NCI-H69 (cell line): ENCODE data around the gene CAMKMT.
A peak's percentile ranks its signal among the peaks of the same experiment; 100 is the strongest.

ENCODE experiments used
- DNase-seq: peaks from one replicate; lab custom pipeline; 2025; lab: John Stamatoyannopoulos, UW

CAMKMT gene

DNA sequence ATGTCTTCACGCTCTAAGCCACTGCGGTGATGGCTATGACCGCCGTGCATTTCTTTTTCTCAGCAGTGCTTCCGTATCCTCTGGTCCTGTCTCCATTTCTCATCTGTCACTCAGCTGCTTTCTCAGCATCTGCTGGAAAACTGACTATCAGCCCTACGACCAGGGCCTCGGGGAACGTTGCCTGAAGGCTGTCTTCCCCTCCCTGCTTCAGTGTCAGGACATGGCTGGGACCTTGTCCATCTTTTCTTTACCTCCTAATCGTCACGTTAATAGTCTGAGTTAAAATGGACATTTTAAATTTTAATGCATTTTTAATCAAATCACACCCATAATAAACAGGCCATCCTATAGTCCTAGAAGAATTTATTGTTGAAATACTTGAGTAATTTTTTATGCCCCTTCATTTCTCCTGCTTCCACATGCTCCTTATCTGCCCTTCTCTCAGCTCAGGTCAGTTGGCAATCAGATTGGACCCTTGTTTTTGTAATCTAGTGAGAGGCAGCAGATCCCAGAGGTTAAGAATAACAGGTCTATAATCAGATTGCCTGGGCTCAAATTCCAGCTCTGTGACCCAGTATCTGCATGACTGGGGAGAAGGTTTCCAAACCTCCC is 329.5 kb downstream of the CAMKMT start:
- DNase-seq, result no peak

GRCh38 chr2:44692821-44693220 is 331.1 kb downstream of the CAMKMT start:
- DNase-seq, result no peak

- DNase-seq, result no peak
Measured at GRCh38 chr2:44700824-44701223, 339.1 kb downstream of the CAMKMT start.

- DNase-seq, result peak; percentile 83
Measured at GRCh38 chr2:44705356-44705755, 343.6 kb downstream of the CAMKMT start.

GRCh38 chr2:44705876-44706480 is 344.2 kb downstream of the CAMKMT start:
- peak; percentile 90 for DNase-seq

- DNase-seq, result peak; percentile 97
Measured at GRCh38 chr2:44706681-44707553, 345.2 kb downstream of the CAMKMT start.

- peak; percentile 90 for DNase-seq
Measured at GRCh38 chr2:44707945-44708660, 346.4 kb downstream of the CAMKMT start.

DNA sequence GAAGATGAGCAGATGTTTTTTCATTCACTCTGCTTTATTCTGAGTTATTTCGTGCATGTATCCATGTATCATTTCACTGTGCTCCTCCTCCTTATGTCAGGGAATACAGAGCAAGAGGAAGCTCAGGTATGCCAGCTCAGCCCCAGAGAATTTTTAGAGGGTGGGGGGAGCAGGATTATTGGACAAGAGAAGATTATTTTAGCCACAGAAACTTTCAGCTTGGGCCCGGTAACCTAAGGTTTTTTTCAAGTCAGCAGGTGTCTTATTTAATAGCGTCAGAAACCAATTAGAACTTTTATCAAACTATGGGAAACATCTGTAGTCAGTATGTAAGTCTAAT is 346.9 kb downstream of the CAMKMT start:
- peak; percentile 76 for DNase-seq

DNA sequence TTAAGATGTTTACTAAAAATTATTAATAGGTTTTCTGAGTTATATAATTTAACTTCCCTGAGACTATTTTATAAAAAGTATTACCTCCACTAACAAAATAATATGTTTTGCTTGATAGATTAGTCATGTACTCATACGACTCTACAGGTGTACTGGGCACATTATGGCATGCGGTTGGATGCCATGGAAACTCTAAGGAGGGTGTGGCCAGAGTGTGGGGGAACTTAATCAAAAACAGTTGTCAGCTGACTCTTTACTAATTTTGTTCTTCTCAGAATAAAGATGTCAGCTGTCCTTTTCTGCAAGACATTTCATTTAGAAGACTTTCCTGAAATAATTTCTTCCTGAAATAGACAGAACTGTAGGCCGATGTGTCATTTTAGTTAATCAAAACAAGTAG is 351.4 kb downstream of the CAMKMT start:
- peak; percentile 80 for DNase-seq

- DNase-seq, result peak; percentile 91
Measured at GRCh38 chr2:44715671-44716081, 353.9 kb downstream of the CAMKMT start.

- no peak for DNase-seq
Measured at GRCh38 chr2:44716131-44716530, 354.4 kb downstream of the CAMKMT start.

DNA sequence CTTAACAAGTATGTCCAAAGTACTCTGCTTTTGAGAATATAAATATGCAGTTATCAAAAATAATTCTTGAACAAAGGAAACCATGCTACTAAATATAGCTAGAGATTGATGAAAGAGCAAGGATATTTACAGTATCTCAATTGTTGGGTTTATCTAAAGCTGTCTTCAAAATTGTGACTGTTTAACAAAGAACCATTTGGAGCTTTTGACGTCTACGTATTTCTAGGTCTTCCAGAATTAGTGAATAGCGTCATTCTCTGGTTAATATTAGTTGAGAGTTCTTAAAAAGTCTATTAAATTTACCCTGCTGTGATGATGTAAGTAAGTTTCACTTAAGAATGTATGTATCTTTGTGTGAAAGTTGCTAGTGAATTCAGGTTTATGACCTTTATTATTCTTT is 356.7 kb downstream of the CAMKMT start:
- no peak for DNase-seq

DNA sequence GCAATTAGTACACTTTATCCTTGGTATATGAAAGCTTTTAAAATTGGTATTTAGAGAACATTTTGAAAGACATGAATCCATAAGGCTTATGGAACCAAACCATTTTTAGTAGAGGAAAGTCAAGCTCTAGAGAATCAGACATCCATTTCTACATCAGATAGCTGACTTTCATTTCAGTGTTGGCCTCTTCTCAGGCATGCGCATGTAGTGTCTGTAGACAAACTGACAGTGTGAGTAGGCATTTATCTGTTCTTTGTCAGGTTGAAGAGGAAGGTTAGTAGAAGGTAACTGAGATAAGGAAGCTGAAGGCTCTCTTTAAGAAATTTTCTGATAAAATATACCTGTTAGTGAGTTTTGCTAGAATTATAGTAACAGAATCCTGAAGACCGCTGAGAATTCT is 357.8 kb downstream of the CAMKMT start:
- no peak for DNase-seq

GRCh38 chr2:44722026-44722625 is 360.4 kb downstream of the CAMKMT start:
- DNase-seq, result no peak

DNA sequence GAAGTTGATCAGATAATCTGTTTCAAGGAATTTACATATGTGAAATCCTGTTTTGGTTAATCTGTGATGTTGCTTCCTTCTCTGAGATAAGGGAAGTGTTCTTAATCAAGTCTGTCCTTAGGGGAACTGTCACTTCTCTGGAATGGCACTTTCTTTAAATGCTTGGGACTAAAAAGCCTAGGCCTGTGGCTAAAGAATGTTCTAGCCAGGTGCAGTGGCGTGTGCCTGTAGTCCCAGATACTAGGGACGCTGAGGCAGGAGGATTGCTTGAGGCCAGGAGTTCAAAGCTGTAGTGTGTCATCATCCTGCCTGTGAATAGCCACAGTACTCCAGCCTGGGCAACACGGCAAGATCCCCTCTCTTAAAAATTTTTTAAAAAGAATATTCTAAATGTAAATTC is 362.2 kb downstream of the CAMKMT start:
- no peak for DNase-seq

GRCh38 chr2:44730593-44730992 is 368.8 kb downstream of the CAMKMT start:
- DNase-seq, result no peak

- no peak for DNase-seq
Measured at GRCh38 chr2:44731505-44731904, 369.8 kb downstream of the CAMKMT start.

DNA sequence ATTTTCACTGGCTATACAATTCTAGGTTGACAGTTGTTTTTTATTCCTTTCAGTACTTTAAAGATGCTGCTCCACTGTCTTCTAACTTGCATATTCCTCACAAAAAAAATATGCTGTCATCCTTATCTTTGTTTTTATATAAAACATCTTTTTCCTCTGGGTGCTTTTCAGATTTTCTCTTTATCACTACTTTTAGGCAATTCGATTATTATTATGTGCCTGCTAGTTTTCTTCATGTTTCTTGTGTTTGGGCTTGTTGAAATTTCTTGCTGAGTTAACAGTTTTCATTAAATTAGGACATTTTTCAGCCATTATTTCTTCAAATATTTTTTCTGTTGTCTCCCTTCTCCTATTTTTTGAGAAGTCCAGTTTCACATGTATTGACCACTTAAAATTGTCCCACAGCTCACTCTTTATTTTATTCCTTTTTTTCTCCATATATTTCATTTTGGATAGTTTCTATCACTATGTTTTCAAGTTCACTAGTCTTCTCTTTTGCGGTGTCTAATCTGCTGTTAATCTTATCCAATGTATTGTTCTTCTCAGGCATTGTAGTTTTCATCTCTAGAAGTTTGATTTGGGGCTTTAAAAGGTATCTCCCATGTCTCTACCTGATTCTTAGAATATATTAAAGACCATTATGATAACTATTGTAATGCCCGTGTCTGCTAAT is 374.7 kb downstream of the CAMKMT start:
- DNase-seq, result no peak

DNA sequence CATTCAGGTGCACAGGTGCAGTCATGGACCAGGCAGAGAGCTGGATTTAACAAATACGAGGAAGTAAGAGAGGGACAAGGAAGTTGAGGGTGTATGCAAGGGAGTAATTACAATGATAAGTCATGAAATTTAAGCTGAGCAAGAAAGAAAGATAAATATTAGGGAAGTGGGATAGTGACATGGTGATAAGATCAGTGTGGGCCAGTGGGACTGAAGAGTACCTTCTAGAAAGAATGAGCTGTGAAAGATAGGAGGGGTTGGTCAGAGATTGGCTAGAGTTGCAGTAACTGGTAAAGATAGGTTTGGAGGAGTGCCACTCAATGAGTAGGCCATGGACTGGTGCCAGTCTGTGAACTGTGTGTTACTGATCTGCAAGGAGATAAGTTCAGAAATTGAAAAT is 378.9 kb downstream of the CAMKMT start:
- no peak for DNase-seq

DNA sequence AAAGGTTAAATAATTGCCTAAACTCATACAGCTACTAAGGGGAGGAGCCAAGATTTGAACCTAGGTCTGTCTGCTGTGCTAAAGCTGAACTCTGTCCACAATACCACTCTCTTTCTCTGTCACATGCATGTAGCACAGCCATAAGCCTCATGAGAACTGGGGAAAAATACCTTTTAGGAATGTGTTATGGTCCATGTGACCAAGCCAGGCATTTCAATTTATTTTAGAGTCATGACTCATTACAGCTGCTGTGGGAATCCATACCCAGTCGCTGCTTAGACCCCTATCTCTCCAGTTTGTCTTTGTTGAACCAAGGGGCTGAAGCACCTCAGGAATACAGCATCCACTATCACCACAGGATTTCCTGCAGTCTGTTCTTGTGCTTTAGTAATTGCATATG is 379.8 kb downstream of the CAMKMT start:
- no peak for DNase-seq

- no peak for DNase-seq
Measured at GRCh38 chr2:44742057-44742456, 380.3 kb downstream of the CAMKMT start.

- peak; percentile 82 for DNase-seq
Measured at GRCh38 chr2:44743473-44743872, 381.7 kb downstream of the CAMKMT start.
